OCI-M1 (cell line): ENCODE data around the gene REPIN1.

ENCODE experiments used
- DNase-seq: peaks from one replicate; lab custom pipeline; 2025; lab: John Stamatoyannopoulos, UW

REPIN1 gene

DNA sequence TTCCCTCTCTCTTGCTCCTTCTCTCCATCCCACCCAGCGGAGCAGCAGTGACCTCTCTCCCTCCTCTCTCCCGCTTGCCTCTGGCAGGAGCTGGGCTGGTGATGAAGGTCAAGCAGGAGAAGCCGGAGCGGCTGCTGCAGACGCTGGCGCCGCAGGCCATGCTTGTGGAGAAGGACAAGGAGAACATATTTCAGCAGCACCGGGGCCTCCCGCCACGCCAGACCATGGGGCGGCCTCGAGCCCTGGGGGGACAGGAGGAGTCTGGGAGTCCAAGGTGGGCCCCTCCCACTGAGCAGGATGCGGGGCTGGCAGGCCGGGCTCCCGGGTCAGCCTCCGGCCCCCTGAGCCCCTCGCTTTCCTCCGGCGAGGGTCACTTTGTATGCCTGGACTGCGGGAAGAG lies 27.8 kb downstream of the REPIN1 start:
- DNase-seq = no peak

DNA sequence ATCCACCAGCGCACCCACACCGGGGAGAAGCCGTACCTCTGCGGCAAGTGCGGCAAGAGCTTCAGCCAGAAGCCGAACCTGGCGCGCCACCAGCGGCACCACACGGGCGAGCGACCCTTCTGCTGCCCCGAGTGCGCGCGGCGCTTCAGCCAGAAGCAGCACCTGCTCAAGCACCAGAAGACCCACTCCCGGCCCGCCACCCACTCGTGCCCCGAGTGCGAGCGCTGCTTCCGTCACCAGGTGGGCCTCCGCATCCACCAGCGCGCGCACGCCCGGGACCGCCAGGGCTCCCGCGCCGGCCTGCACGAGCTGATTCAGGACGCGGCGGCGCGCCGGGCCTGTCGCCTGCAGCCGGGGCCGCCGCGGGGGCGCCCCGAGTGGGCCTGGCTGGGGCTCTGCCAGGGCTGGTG lies 28.2 kb downstream of the REPIN1 start:
- no peak for DNase-seq

DNA sequence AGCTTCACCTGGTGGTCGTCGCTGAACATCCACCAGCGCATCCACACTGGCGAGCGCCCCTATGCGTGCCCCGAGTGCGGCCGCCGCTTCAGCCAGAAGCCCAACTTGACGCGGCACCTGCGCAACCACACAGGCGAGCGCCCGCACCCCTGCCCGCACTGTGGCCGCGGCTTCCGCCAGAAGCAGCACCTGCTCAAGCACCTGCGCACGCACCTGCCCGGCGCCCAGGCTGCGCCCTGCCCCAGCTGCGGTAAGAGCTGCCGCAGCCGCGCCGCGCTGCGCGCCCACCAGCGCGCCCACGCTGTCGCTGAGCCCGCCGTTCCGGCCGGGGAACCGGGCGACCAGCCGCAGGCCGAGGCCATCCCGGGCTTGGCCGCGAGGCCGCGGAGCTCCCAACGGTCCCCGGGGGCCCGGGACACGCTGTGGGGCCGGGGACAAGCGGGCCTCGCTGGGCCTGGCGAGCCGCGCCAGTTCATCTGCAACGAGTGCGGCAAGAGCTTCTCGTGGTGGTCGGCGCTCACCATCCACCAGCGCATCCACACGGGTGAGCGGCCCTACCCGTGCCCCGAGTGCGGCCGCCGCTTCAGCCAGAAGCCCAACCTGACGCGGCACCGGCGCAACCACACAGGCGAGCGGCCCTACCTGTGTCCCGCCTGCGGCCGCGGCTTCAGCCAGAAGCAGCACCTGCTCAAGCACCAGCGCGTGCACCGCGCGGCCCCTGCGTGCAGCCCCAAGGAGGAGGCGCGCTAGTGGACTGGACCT lies 28.9 kb downstream of the REPIN1 start:
- DNase-seq = no peak

DNA sequence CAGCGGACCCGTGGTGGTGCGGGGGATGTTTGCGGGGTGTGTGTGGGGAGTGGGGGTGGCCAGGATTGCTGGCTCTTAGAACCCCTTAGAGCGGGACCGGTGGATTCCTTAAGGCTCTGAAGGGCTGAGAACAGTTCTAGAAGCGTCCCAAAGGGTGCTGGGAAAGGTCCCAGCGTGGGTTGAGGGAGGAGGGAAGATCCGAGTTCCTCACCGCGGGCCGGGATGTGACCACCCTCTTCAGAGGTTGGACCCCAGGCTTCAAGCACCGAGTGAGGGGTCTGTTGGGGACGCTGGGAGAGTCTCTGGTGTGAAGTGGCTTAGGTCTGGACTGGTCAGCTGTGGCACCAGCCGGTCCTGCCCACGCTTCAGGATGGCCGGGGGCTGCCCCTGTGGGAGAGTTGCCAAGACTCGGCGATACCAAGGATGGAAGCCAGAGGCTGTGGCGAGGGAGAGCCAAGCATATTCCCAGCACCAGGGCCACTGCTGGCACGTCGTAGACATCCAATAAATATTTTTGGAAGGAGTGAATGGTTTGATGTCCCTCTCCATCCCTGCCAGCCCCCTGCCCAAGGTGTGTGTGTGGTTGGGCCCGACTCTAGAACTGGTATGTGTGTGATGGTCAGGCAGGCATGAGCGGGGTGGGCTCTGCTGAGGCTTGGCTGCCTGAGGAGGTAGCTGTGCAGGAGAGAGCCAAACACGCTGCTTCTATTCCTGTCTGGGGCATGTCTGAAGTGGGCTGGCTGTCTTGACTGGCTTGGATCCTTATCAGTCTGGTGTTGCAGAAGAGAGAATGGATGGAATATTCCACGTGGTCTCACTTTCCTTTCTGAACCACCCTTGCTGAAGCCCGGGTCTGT lies 29.7 kb downstream of the REPIN1 start:
- no peak for DNase-seq

DNA sequence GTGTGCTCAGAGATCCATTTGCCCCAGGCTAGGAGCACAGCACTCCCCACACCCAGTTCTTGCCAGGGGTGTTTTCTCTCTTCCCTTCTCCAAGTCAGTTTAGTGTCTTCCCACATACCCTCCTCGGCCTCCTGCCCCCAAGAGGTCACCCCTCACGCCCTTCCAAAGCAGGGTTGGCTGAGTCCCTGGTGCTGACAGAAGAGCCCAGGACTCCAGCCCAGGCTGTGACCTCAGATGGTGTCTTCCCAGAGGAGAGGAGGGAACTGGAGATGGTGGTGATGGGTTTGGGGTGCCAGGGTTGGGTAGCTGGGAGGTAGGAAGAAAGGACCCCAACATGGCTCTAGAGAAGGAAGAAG lies 30.3 kb downstream of the REPIN1 start:
- no peak for DNase-seq

DNA sequence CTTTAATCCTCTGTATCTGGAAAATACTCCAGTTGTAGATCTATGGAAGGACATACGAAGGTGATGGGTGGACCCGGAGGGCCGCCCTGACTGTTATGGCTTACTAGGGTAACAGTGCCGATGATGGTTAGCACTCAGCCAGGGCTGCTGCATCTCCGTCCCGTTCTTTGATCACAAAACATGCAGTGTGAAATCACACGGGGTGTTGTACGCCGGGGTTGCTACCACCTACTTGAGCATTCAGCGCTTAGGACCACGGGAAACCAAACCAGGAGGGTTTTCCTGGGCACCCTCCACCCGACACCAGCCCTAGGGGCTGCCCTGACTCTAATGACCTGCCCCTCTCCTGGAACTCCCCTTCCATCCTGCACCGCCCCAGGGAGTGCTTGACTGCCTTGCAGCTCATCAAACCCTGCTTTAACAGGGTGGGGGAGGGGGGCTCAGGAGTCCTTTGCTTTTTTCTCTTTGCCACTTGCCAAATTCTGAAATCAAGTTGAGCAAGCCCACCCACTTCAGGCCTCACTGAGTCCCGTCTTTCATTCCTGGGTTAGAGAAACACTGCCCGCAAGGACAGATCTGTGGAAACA lies 30.9 kb downstream of the REPIN1 start:
- DNase-seq = no peak

DNA sequence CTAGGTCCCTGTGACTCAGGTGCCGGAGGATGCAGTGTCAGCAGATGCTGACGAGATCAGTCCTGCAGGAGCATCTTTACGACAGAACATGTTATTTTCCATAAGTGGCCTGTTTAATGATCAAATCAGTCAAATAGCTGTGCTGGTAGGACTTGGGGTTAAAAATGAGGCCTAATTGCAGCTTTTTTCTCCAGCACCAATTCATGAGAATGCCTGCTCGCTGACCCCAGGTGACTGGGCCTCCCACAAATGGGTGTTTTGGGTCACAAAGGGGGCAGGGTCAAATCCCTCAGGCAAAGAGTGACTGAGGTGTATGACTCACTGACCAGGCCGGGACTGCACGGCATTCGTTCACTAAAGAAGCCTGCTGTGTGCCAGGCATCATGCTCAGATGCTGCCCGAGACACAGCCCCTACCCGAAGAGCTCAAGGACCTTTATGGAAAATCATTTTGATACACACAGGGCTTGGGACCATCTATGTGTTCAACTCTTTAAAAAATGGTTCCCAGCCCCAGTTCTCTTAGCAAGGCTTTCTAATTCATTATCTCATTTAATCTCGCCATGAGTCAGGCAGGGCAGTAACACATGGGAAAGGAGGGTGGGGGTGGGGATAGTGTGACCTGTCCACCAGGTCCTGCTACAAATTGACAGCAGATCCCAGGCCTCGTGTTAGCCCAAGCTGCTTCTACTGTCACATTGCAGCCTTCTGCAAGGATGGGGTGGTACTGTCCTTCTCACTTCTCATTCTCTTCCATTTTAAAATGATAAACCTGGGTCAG lies 31.6 kb downstream of the REPIN1 start:
- DNase-seq = peak; percentile 40

DNA sequence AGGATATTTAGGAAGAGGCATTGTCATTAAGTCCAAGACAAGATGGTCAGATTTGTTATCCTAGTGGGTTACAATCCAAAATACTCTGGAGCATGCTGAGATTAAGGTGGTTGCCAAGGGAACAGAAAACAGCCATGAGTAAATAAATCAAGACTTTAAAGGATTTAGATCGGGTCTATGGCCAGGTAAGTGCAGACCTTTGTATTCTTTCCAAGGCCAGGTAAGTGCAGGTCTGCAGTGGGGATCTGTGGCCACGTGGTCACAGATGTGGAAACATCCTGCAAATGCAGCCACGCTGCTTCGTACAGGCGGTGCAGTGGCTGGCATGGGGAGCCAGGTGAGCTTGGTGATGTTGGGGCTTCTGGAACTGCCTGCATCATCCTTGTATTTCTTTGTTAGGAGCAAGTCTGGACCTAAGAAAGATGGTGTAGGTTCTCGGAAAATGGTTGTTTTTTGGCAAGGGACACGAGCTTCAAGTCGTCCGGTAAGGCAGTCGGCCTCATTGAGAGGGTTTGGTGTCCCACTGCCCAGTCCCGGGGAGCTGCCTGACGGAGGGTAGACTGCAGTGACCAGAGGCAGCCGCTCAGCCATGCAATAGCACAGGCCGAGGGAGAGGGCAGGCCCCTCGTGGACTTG lies 32.3 kb downstream of the REPIN1 start:
- no peak for DNase-seq

DNA sequence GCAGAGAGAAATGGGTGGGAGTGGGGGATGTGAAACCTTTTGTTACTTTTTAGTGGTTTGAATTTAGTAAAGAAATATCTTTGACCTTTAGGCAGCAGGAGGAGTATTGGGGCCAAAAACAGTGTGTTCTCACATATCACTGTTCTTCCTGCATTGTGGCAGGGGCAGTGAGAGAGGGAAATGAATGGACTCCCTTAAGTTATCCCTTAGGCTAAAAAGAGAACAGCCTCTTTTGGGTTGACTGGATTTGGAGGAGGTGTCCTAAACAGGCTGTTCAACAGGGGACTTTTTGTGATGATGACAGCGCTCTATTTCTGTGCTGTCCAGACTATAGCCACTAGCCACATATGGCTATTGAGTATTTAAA lies 32.8 kb downstream of the REPIN1 start:
- no peak for DNase-seq

DNA sequence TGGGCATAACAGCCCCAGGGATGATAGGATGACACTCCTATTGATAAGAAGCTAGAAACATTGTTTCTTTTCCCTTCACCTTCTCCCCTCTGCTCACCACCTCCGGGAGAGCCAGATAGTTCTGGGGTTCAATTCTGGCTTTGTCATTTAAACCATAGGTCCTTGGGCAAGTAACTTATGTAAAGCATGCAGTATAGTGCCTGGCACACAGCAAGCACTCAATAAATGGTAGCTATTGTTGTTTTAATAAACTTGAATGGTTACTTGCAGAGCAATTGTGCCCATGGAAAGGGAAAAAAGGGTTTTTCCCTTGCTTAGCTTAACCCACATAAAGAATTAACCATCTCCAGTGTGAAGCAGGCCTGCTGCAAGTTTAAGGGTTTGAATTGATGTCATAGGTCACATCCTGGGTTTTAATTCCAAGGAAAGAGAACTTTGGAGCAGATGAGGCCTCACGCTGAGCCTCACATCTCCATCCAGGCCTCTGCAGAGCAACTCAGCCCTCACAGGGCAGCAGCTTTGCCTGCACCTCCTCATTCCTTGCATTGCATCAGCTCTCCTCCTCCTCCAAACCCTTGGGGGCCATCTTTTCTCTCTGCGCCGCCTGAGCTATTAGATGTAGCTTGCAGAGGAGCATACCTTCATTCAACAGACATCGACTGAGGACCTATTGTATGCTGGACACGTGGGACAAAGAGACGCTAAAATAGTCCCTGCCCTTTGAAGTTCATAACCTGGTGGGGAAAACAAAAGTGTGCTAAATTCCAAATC lies 33.4 kb downstream of the REPIN1 start:
- DNase-seq = no peak

DNA sequence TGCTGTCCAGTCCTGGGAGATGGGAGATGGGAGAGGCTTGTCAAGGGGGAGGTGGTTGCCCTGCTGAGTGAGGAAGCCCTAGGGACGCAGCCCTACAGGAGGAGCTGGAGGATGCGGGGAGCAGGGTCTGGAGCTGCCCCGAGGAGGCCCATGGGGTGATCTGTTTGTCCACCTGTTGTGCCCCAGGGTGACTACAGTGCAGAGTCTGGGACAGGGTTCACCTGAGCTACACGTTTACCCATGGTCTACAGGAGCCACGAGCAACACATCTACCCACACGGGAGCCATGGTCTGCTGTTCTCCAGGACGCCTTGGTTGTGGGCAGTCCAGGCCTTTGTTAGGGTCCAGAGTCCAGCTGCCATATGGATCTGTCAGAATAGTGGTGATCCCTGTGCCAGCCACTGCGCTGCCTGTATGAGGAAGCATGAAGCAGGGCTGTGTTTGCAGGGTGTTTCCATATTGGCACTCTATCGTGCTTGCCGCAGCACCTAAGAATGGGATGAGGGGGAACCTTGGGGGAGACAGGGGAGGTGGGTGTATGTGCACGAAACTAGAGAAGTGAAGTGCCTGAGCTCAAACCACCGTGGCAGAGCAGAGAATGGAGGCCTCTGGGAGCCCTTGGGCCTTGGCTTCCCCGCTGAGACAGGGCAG lies 34.2 kb downstream of the REPIN1 start:
- no peak for DNase-seq

DNA sequence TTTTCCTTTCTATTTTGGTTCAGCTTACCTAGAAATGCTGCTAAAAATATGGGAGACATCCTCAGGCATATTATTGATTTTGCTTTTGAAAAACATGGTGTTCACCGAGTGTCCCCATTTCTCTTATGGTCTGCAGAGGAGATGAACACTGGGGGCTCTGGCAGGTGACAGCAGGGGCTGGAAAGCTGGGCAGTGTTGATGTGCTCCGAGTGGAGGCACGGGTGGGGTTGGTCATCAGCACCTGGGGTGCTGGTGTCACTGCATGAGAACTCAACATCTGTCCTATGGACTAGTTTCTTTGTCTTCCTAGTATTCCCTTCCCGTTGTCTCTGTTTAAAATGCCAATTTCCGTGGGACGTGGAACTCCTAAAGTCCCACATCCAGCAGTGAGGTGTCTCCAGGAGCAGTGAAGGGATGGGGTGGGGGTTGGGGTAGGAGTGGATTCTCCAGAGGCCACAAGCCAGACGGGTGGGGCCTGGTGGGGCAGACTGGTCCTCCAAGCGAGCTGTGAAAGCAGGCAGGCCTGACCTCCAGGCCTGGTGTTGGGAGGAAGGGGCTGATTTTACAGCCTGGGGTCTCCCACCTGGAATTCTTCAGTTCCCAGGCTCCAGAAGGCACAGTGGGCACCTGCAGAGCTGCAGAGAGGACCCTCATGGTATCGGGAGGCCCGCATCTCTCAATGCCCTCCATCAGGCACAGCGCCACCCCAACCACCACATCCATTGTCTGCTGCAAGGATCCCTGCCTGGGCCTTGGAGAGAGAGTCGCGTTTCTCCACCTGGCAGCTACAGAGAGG lies 35.0 kb downstream of the REPIN1 start:
- DNase-seq = no peak

DNA sequence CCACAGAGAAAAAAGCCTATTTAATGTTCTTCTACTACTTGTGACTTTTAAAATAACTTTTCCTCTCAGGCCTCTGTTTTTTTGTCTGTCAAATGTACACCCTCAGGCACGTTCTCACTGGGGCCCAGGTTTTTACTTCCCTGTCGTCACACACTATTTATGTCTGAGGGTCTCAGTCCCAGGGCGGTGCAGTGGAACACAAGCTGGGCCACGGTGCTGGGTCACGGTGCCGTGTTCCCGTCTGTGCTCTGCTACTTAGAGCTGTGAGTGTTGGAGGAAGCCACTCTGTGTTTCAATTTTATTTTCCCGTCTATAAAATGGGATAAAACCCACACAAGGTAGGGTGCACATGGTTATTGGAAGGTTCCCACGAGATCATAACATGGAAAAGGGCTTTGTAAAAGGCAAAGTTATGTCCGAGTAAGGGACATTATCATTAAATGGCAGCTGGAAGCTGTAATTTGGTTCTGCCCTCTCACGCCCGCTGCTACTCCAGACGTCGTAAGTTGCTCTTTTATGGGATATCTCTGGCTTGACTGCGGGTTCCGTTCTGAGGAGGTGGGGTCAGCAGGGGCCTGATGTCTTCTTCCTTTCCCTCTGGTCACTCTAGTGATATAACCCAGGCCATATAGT lies 35.7 kb downstream of the REPIN1 start:
- peak; percentile 73 for DNase-seq

DNA sequence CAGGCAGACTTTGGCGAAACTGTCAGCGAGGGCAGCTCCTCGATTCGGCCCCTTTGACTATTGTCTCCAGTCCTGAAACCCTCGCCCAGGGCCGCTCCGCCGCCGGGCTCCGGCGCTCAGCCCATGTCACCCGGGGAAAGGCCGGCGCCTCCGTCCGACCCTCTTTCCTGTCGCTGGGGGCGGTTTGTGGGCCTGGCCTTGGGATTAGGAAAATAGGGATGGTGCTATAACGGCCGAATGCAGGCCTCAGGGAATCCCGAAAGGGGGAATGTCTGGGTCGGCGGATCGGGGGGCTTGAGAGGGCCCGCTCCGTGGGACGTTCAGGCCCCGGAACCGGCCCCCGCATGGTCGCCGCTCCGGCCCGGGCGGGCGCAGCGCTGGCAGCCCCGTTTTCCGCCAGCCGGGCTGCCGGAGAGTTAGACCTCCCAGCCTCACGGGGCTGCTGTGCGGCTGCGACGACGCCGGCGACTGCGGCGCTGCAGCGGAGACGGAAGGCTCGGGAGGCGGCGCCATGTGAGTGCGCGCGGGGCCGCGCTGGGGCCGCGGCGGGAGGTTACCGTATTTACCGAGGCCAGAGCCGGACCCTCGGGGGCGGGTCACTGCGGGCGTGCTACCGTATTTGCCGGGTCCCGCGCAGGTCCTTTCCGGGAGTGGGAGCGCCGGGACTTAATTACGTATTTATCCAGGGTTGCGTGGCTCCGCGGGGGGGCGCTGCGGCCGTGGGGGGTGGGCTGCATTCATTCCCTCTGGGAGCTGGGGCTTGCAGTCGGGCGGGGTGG lies 36.4 kb downstream of the REPIN1 start:
- DNase-seq = peak; percentile 94

DNA sequence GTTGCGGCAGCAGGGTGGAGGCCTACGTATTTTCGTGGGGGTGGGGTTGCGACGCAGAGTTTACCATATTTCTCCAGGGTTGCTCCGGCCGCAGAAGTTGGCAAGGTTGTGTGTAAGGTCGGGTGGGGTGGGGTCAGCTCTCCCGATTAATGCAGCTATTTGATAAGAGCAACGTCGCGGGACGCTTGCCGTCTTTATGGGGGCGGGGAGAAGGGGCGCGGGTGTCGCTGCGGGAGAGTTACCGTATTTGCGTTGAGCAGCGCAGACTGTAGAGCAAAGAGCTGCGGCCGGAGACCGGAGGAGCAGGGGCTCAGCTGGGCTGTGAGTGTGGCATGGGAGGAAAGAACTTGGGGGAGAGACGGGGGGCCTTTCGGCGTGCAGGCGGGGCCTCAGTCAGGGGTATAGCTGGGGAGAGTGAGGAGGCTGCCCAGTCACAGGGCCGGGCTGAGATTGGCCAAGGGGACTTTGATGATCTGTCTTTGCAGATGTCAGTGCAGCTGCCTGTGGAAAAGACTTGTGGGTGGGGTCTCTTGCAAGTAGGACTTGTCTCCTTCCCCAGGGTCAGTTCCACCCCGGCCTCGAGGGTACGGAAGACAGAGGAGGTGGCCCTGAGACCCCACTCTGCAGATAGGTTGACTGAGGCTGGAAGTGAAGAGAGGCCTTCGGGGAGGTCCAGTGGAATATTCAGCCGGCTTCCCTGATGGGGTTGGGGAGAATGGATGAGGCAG lies 37.1 kb downstream of the REPIN1 start:
- DNase-seq = peak; percentile 94

DNA sequence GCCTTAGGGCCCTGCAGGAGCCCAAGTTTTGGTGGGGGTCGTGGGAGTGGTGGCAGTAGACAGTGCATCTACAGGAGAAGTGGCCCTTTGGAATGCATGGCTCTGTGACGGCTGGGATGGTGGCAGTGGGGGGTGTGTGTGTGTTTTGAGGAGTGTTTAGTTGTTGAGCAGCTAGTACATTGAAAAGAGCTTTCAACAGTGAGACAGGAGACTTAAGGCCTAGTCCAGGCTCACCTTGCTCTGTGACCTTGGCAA lies 37.6 kb downstream of the REPIN1 start:
- peak; percentile 71 for DNase-seq

DNA sequence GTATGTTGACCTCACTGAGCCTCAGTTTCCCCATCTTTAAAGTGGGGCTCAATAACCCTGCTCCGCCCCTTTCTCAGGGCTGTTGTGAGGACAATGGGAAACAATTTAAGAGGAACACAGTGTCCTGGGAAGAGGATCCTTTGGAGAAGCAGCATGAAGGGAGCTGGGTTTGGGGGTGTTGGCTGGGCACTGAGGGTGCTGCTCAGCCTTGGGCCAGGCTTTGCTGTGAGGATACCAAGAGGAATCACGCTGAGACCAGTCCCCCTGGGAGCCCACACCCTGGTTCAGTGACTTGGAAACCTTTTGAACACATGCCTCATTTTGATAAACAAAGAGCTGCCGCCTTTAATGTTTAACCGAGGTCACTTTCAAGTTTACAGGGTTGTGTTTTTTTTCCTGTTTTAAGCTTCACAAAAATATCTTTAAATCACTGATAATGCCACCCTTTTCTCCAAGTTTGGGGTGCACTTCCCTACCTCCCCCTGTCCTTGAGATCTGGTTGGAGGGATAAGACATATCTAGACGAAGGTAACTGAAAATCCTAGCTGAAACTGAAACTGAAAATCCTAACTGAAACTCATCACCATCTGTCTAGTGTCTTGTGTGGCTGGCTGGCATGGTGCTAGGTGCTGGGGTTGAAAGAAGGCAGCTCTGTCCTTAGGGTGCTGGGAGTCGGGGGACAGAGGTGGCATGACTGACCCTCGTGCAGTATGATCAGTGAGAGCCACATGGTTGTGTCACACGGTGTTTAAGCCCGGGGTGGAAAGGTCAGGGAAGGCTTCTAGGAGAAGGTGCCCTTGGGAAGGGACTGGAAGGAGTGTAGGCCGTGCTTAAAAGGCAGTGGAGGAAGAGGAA lies 38.2 kb downstream of the REPIN1 start:
- DNase-seq = peak; percentile 69
